MCF 10A (cell line): ENCODE measurements around the gene ACTN1. TPM values are rescaled to one million over a fixed set of nuclear protein-coding genes. Genes with fewer than 3 reads are reported as not detected.

Experiments used
- BruUV-seq: library from RNA; stranded (reverse); fragments of 400-500 nt; replicated peaks from 2 replicates; lab custom pipeline; 2021; lab: Mats Ljungman, UMichigan
- CTCF ChIA-PET: fragments of 300-600 bp; sonication (Branson Sonifier 250); formaldehyde crosslinking; extraction: SDS; loops from one replicate; lab custom pipeline; 2021; ENCODE audit warnings: antibody characterized with exemption, inconsistent platforms; lab: Yijun Ruan, JAX
- POLR2A ChIA-PET: fragments of 300-600, 350-650 bp; sonication (Branson Sonifier 250); formaldehyde crosslinking; extraction: SDS; loops from one replicate; lab custom pipeline; 2020; ENCODE audit warnings: antibody characterized with exemption, inconsistent platforms; lab: Yijun Ruan, JAX
- DNase-seq: peaks from one replicate; pipeline ENCODE4 v3.0.0-alpha.2; 2018; ENCODE audit not compliant: unreplicated experiment
- H3K27ac Mint-ChIP-seq: one replicate; pipeline ENCODE4 v1.8.0; 2022; ENCODE audit warnings: mild to moderate bottlenecking, low read depth, mixed read lengths; ENCODE audit not compliant: unreplicated experiment
- H3K27me3 Mint-ChIP-seq: one replicate; pipeline ENCODE4 v1.8.0; 2022; ENCODE audit warnings: mixed read lengths; ENCODE audit not compliant: insufficient read depth, unreplicated experiment
- H3K36me3 Mint-ChIP-seq: one replicate; pipeline ENCODE4 v1.8.0; 2022; ENCODE audit warnings: mild to moderate bottlenecking, moderate library complexity, mixed read lengths; ENCODE audit not compliant: insufficient read depth, unreplicated experiment
- H3K4me1 Mint-ChIP-seq: one replicate; pipeline ENCODE4 v1.8.0; 2022; ENCODE audit warnings: mixed read lengths; ENCODE audit not compliant: insufficient read depth, unreplicated experiment
- H3K4me3 Mint-ChIP-seq: one replicate; pipeline ENCODE4 v1.8.0; 2022; ENCODE audit warnings: mild to moderate bottlenecking, moderate library complexity, mixed read lengths; ENCODE audit not compliant: unreplicated experiment
- H3K9me3 Mint-ChIP-seq: one replicate; pipeline ENCODE4 v1.8.0; 2022; ENCODE audit warnings: mixed read lengths; ENCODE audit not compliant: unreplicated experiment
- CTCF ChIP-seq: fragments of 200-600 bp; IDR thresholded peaks from one replicate; pipeline ENCODE4 v1.8.0; 2022; ENCODE audit warnings: antibody characterized with exemption, mild to moderate bottlenecking; ENCODE audit not compliant: unreplicated experiment
- intact Hi-C: fragments of 100-400 bp; cut with micrococcal nuclease; formaldehyde crosslinking; loops from 2 replicates; pipeline ENCODE4 v1.14.1; 2022
- total RNA-seq: library from RNA; stranded (reverse); gene quantifications from 2 replicates; pipeline ENCODE4 v1.2.3, GENCODE V29; 2022

The ACTN1 gene
- total RNA-seq, 1 experiment from 2014 or later = 312 TPM

GRCh38 chr14:68942296-68943035 lies 36.6 kb downstream of the ACTN1 start:
- Mint-ChIP-seq H3K9me3 (no peaks in the 10 kb centered on the region), H3K36me3 (peaks cover 10% of the 10 kb centered on the region), H3K27ac (peak overlapping the region; percentile 80), H3K4me1 (peaks cover 79% of the 10 kb centered on the region), H3K4me3 (no peak overlapping the region), H3K27me3 (no peaks in the 10 kb centered on the region)
- no peak for TF ChIP-seq CTCF
- no peak for DNase-seq
- ChIA-PET POLR2A (interaction anchor here (1.0 to 5.3 kb wide), 6 partner anchors 9 to 191 kb away, joined by 4 to 40 read pairs (median 13); partner anchors contain the start of gene ACTN1), CTCF (interaction anchor here (0.7 to 7.2 kb wide), 10 partner anchors 11 to 720 kb away, joined by 3 to 53 read pairs (median 4); no protein-coding TSS in a partner anchor)
- no TSS peak for BruUV-seq
- intact Hi-C loops = no loop called here

GRCh38 chr14:68941820-68942219 lies 37.3 kb downstream of the ACTN1 start:
- no peak overlapping the region for H3K4me3 Mint-ChIP-seq
- H3K27me3 Mint-ChIP-seq = no peaks in the 10 kb centered on the region
- DNase-seq = peak; percentile 96
- no TSS peak for BruUV-seq
- TF ChIP-seq CTCF = peak; percentile 33
- POLR2A ChIA-PET = interaction anchor here (0.5 to 5.3 kb wide), 8 partner anchors 10 to 211 kb away, joined by 4 to 40 read pairs (median 6); partner anchors contain the start of genes ACTN1 and DCAF5
- no peaks in the 10 kb centered on the region for H3K9me3 Mint-ChIP-seq
- CTCF ChIA-PET = interaction anchor here (0.8 to 7.2 kb wide), 9 partner anchors 11 to 166 kb away, joined by 3 to 53 read pairs (median 4); no protein-coding TSS in a partner anchor
- intact Hi-C loops = no loop called here
- peaks cover 10% of the 10 kb centered on the region for H3K36me3 Mint-ChIP-seq
- peak overlapping the region; percentile 66 for H3K27ac Mint-ChIP-seq
- peaks cover 73% of the 10 kb centered on the region for H3K4me1 Mint-ChIP-seq

GRCh38 chr14:68940614-68941185 lies 38.4 kb downstream of the ACTN1 start:
- CTCF ChIA-PET = interaction anchor here (0.7 to 7.2 kb wide), 6 partner anchors 10 to 40 kb away, joined by 3 to 53 read pairs (median 14); no protein-coding TSS in a partner anchor
- Mint-ChIP-seq H3K4me3 (no peak overlapping the region), H3K4me1 (peaks cover 65% of the 10 kb centered on the region), H3K27ac (peak overlapping the region; percentile 88), H3K9me3 (no peaks in the 10 kb centered on the region), H3K27me3 (no peaks in the 10 kb centered on the region), H3K36me3 (peaks cover 4% of the 10 kb centered on the region)
- DNase-seq = no peak
- BruUV-seq = no TSS peak
- TF ChIP-seq CTCF = no peak
- intact Hi-C loops = loop anchor here (1.0 kb wide), 2 partner anchors 11 to 39 kb away; partner anchors contain the start of gene ACTN1
- POLR2A ChIA-PET = interaction anchor here (0.6 to 5.3 kb wide), 14 partner anchors 8 to 150 kb away, joined by 3 to 40 read pairs (median 5); partner anchors contain the start of gene ACTN1
